ENCODE data around the gene KLHDC8B.
"Not testable (repeated sequence)": the region's sequence is repeated elsewhere in the genome, so short reads cannot be mapped to it uniquely, and the experiment has no call there.

Gene KLHDC8B

DNA sequence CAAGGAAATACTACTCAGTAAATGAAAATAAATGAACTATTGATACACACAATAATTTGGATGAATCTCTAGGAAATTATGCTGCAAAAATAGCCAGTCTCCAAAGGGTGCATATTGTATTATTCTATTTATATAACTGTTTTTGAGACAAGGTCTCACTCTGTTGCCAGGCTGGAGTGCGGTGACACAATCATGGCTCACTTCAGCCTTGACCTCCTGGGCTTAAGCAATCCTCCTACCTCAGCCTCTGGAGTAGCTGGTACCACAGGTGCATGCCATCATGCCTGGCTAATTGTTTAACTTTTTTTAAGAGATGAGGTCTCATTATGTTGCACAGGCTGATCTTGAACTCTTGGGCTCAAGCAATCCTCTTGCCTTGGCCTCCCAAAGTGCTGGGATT, 12.5 kb downstream of the KLHDC8B start:
- no peak for DNase-seq (ENCODE audit: low read depth in 3 of 3)

GRCh38 chr3:49191741-49192140, 20.3 kb downstream of the KLHDC8B start:
- DNase-seq (ENCODE audit: low read depth in 3 of 3), result no peak

GRCh38 chr3:49198161-49198560, 26.8 kb downstream of the KLHDC8B start:
- no peak for DNase-seq (ENCODE audit: low read depth in 3 of 3)

DNA sequence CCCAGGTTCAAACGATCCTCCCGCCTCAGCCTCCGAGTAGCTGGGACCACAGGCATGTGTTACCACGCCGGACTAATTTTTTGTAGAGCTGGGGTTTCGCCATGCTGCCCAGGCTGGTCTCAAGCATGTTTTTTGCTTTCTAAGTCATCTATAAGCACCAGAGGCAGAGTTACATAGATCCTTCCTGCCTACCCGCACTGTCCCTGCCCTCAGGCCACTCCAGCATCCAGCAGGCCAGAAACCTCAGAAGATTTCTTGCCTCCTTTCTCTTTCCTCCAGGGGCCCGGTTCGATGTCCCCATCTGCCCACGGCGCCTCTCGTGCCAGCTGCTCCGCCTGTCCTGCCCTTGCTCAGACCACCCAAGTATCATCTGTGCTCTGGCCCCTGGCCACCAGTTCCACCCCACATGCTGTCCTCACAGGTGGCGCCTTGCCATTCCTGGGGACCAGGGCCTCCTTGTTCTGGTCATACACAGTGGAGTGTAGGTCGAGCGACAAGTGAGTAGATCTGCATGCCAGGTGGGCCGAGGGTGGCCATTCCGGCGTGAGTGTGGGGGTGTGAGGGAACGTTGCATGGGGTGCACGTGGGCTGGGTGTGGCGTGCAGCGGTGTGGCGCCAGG, 27.3 kb downstream of the KLHDC8B start:
- no peak for DNase-seq (ENCODE audit: low read depth in 3 of 3)

DNA sequence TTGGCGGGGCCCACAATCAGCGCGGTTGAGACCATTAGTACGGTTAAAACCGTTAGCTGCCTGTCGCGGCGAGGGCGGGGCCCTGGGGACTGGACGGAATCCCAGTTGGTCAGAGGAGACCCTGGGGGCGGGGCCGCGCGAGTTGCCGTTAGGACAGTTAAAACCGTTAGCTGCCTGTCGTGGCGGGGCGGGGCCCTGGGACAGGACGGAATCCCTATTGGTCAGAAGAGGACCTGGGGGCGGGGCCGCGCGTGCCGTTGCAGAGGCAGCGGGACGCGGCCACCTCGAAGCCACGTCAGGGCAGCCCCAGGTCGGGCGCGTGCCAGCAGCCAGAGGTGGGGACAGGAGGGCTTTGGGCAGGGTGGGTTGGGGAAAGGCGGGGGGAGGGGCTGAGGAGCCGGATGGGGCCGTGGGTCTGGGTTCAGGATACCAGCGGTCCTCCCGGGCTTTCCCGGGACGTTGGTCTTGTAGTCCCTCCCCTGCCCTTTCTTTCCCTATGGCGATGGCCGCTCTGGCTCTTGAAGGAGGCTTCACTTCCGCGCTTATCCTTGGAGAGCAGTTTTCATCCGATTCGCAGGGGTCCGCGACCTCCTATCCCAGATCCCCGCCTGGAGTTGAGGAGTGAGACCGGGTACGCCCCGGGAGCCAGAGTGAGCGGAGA, 28.0 kb downstream of the KLHDC8B start:
- DNase-seq (ENCODE audit: low read depth in 3 of 3), result peak in 1 of 3 experiments; percentile 16

GRCh38 chr3:49199900-49200281, 28.5 kb downstream of the KLHDC8B start:
- DNase-seq (ENCODE audit: low read depth in 3 of 3), result no peak

GRCh38 chr3:49213541-49213943, 42.1 kb downstream of the KLHDC8B start:
- no peak for DNase-seq (ENCODE audit: low read depth in 3 of 3)

GRCh38 chr3:49213998-49214397, 42.6 kb downstream of the KLHDC8B start:
- DNase-seq (ENCODE audit: low read depth in 3 of 3), result no peak

- not testable (repeated sequence) for DNase-seq (ENCODE audit: low read depth in 3 of 3)
These were observed 45.3 kb downstream of the KLHDC8B start for GRCh38 chr3:49216687-49217086.

DNA sequence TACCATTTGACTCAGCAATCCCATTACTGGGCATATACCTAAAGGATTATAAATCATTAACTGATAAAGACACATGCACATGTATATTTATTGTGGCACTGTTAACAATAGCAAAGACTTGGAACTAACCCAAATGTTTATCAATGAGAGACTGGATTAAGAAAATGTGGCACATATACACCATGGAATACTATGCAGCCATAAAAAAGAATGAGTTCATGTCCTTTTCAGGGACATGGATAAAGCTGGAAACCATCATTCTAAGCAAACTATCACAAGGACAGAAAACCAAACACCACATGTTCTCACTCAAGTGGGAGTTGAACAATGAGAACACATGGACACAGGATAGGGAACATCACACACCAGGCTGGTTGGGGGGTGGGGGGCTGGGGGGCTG, 45.7 kb downstream of the KLHDC8B start:
- DNase-seq (ENCODE audit: low read depth in 3 of 3), result not testable (repeated sequence)

GRCh38 chr3:49217688-49218470, 46.5 kb downstream of the KLHDC8B start:
- DNase-seq (ENCODE audit: low read depth in 3 of 3), result no peak

DNA sequence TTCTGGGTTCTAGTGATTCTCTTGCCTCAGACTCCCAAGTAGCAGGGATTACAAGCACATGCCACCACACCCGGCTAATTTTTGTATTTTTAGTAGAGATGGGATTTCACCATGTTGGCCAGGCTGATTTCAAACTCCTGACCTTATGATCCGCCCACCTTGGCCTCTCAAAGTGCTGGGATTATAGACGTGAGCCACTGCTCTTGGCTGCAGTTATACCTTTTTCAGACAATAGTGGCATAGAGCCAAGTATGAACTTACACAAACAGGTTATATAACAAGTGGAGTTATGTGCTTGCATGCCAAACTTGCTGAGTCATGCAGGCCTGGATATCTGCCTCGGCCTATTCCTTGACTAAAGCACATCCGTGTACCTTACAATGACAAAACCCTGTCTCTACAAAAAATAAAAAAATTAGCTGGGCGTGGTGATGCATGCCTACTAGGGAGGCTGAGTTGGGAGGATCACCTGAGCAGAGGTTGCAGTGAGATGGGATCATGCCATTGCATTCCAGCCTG, 47.1 kb downstream of the KLHDC8B start:
- not testable (repeated sequence) for DNase-seq (ENCODE audit: low read depth in 3 of 3)

- DNase-seq (ENCODE audit: low read depth in 3 of 3), result no peak
These were observed 47.7 kb downstream of the KLHDC8B start for GRCh38 chr3:49219132-49219531.

DNA sequence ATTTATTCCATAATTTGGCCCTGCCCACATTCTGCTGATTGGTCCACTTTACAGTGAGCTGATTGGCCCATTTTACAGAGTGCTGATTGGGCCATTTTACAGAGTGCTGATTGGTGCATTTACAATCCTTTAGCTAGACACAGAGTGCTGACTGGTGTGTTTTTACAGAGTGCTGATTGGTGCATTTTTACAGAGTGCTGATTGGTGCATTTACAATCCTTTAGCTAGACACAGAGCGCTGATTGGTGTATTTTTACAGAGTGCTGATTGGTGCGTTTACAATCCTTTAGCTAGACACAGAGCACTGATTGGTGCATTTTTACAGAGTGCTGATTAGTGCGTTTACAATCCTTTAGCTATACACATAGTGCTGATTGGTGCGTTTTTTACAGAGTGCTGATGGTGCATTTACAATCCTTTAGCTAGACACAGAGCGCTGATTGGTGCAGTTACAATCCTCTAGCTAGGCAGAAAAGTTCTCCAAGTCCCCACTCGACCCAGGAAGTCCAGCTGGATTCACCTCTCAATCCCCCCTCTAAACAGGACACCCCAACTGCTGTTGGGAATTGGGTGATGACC, 49.7 kb downstream of the KLHDC8B start:
- not testable (repeated sequence) for DNase-seq (ENCODE audit: low read depth in 3 of 3)

GRCh38 chr3:49222002-49222401, 50.6 kb downstream of the KLHDC8B start:
- no peak for DNase-seq (ENCODE audit: low read depth in 3 of 3)

All from stimulated activated CD4-positive, alpha-beta T cell treated with anti-CD3 and anti-CD28 coated beads, TNF-alpha, amount 100 ng/mL, for 24 hours (primary cell).